Ecto neural progenitor cell (in vitro differentiated cells): ENCODE results near the gene AMOTL1.
"Not testable (repeated sequence)": the region's sequence is repeated elsewhere in the genome, so short reads cannot be mapped to it uniquely, and the experiment has no call there.

ENCODE experiments used
- DNase-seq: peaks from one replicate; pipeline ENCODE4 v3.0.0-alpha.2; 2018; ENCODE audit warnings: low spot score

The AMOTL1 gene

DNA sequence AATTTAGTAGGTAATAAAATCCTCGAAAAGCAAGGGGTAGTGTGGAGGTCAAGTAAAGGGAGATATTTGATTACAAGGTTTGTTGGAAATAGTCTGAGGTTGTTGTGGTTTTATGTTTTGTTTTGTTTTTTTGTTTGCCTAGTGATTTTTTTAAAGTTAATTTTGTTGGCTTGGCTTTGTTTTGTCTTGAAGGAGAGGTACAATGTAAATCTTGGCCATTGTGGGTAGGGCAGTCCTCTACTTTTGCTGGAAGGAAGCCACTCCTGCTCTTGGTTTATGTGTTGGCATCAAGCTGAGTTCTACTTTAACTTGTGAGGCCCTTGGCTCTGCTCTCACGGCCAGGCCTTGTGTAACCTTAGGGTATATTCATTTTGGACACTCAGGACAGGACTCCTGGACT, 3.2 kb downstream of the AMOTL1 start:
- no peak for DNase-seq

DNA sequence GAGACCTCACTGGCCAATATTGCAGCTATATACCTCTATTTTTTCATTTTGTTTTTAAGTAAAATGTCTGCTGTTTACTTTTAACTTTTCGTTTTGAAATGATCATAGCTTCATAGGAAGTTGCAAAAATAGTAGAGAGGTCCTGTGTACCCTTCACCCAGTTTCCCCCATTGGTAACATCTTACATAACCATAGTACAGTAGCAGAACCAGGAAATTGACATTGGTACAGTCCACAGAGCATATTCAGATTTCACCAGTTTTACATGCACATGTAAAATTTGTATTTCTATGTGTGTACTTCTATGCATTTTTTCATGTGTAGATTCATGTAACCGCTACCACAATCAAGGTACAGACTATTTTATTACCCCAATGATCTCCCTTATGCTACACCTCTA, 3.8 kb downstream of the AMOTL1 start:
- DNase-seq: no peak

GRCh38 chr11:94773842-94774241, 5.7 kb downstream of the AMOTL1 start:
- DNase-seq: no peak

DNA sequence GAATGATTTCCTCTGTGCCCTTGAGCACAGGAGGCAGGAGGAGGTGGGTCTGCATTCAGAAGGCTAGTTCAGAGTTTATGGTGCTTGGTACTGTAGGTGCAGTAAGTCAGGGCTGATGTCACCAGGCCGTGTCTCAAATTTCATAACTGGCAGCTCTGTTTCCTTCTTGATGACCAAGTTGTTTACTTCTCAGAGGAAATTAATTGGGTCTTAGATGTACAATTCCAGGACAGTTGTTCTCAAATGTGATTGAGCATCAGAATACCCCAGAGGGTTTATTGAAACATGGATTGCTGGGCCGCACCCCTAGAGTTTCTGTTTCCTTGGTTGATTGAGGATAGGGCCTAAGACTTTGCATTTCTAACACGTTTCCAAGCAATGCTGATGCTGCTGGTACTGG, 6.2 kb downstream of the AMOTL1 start:
- DNase-seq: no peak

DNA sequence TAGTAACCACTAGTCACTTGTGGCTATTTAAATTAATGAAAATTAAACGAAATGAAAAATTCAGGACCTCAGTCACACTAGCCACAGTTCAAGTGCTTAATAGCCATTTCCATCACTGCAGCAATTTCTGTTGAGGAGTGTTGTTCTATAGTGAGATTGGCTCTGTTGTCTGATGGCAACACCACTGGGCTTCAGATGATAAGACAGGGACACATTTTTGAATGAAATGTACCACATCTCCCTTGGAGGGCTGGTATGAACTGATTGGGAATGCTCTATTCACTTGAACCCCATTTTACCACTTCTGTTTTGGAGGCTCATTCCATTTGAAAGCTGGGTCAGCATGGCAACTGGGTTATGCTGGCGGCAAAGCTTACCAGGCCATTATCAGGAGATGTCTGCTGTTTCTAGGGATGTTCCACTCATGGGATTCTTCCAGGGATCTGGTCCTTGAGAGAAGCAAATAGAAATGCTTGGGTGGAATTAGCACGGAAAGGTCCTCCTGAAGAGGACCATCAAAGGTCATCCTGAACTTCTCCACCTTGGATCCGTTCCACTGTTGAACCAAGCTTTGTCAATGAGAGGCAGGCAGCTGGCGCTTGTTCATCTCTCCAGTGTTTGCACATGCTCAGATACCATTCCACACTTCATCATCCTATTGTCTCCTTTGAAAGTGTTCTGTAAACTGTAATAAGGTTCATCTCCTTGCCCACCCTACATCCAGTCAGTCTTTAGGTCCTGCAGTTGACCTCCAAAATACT, 7.6 kb downstream of the AMOTL1 start:
- DNase-seq: no peak

- no peak for DNase-seq
Observed at GRCh38 chr11:94776351-94777321, 8.5 kb downstream of the AMOTL1 start.

DNA sequence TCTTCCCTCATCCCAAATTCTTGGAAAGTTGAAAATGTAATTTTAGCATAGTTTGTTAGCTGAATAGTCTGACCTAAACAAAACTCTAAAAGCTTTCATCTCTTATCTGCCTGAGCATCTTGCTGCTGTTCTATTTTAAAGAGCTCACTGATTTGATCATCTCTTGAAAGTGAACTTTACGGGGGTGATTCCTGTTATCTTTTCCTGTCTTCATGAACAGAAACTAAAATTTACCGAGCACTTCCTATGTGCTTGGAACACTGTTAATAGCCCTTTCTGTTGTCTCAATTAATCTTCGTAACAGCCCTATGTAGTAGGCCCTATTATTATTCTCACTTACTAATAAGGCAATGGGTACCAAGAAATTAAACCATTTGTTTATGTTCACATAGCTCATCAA, 12.3 kb downstream of the AMOTL1 start:
- DNase-seq: no peak

DNA sequence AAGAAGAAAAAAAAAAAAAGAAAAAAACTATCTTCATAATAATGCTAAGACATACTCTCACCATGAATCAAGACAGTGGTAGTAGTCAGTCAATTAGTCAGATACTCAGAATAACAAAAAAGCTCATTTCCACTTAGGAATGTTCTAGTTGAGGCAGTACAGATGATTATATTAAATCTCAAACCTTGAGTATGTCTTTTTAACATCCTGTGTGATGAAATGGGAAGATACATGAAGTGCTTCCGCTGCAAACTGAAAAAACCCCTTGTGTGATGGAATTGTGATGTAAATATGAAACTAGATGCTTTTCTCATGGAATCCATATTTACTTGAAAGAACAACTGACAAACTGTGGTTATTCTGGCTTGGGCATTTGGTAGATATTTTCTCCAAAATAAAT, 13.7 kb downstream of the AMOTL1 start:
- DNase-seq: no peak

- DNase-seq: no peak
Observed at GRCh38 chr11:94782446-94782845, 14.3 kb downstream of the AMOTL1 start.

DNA sequence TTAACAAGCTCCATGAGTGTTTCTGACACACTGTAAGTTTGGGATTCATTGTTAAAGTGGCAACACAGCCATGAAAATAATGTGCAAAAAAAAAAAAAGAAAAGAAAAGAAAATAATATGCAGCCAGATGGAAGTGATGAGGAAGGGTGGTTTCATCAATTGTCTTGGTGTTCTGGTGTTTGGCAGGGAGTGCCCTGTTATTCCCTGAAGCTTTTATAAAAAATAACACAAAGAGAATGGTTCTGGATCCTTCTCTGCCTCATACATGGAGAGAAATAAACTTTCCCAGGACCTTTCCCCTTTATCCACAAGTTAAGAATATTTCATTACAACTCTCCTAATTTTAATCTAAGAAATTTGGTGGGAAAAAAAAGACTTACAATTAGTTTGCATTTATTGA, 16.7 kb downstream of the AMOTL1 start:
- DNase-seq: no peak

- no peak for DNase-seq
Observed at GRCh38 chr11:94785509-94785908, 17.4 kb downstream of the AMOTL1 start.

DNA sequence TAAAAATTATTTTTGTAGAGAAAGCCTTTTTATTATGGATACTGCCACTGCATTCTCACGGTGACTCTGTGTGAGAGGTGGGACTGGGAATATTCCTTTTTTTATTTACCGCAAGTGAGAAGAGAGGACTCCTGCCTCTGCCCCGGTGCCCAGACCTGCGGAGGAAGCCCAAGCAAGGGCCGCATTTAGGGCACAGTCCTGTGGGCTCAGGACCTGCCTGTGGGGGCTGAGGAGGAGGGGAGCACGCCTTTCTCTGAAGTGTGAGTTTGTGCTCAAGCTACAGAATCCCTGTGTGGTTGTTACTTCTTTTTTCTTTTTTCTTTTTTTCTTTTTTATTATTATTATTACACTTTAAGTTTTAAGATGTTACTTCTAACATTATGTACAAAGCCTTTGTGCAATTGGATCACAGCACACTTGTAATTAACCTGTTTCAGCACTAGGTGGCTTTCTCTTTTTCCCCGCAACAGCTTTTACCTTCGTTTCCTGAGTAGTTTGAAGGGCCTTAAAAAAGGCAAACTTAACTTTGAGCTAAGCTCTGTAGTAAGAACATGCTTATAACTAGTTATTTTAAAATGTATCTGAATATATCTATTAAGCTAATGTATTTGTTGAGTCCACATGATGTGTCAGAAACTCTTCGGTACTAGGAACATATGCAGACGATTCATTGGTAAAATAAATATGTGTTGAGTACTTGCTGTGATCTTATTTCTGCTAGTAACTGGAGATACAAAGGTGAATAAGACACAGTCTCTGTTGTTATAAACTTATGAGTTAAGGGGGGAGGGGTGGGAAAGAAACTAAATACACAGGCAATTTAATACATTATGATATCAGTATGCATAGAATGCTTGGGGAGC, 18.3 kb downstream of the AMOTL1 start:
- DNase-seq: no peak

DNA sequence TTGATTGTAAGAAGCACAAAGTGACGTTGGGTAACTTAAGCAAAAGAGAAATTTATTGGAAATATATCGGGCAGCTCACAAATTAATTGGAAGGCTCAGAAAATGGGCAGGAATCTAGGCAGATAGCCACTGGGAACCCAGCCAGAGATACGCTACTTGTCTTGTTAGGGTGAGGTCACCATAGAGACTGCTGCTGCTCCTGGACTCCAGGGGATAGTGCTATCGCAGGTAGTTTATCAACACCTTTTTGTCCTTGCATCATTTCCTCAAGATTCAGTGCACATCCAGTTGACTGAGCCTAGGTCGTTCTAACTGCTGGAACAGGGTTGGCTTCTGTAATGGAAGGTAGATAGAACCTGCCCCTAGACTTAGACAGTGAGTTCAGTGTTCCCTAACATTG, 19.6 kb downstream of the AMOTL1 start:
- DNase-seq: no peak

DNA sequence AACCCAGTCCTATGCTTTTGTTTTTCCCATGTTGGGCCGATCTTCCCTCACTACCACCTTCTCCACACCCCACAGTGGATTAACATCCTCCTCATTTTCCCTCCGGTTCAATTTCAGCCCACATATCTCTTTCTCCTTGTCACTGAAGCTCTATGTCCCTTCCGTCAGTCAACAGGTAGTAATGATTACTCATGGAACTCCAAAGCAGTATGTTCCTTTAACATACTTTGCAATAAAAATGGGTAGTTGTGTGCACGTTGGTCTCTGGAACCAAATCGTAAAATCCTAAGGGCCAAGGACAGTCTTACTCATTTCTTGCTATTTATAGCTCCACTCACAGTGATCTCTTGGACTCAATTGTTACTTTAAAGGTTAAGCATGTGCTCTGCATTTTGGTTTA, 20.2 kb downstream of the AMOTL1 start:
- DNase-seq: no peak

DNA sequence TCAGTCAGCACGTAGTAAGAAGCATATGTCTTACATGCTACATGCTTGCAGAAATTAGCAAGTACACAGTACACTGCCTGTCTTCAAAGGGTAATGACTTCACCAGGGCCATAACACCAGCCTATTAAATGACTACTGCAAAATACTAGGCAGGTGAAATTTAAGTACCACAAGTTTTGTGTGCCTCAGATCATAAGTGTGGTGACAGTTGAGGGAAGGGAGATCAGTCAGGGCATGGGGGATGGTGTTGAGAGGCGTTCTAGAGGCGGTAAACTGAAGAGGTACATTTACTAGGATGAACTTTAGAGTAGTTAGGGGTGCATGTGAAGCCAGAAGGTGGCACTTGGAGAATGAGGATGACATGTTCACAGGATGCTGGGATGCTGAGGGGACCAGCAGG, 22.0 kb downstream of the AMOTL1 start:
- no peak for DNase-seq

DNA sequence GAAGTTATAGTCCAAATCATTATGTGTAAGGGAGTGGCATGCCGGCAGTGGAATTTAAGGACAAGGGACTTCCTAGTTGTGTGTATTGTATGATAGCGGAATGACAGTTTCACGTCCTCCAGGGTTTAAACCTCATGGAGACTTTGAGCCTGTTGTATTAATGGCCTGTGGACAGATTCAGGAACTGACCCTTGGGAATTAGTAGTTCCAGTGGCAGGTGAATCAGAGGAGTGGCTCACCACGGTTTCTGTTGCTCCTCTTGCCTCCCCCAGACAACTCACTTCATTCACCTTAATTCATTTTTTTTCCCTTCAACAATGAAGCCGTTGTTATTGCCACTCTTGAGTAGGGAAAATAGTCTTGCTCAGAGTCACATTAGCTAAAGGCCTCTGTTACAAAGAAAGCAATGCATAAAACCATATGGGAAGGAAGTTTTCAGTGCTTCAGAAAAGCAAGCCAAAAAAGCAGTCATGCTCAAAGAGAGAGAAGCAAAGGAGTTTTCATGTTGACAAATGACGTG, 22.6 kb downstream of the AMOTL1 start:
- no peak for DNase-seq

GRCh38 chr11:94791216-94791889, 23.2 kb downstream of the AMOTL1 start:
- no peak for DNase-seq

DNA sequence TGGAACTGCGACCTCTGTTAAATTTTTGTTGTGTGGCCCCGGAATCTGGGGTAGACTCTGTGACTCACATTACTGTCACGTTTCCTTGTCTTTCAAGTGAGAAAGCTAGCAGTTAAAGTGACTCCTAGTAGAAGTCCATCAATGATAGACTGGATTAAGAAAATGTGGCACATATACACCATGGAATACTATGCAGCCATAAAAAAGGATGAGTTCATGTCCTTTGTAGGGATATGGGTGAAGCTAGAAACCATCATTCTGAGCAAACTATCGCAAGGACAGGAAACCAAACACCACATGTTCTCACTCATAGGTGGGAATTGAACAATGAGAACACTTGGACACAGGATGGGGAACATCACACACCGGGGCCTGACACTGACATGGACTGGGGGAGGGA, 23.8 kb downstream of the AMOTL1 start:
- DNase-seq: not testable (repeated sequence)

DNA sequence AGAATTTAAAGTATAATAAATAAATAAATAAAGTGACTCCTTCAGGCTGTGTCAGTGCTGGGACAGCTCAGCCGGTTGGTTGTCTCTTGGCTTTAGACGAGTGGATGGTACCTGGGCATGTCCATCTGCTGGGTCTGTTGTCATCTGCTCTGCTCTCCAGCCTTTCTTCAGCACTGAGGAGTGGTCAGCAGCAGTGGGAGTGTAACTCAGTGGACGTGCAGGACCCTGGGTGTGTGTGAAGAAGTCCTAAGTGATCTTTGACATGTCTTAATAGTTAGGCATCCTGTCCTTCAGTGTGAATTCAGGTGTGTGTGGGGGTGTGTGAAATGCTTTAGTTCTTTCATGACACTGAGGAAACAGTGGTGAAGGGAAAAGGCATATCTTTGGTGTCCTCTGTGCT, 24.3 kb downstream of the AMOTL1 start:
- DNase-seq: no peak

DNA sequence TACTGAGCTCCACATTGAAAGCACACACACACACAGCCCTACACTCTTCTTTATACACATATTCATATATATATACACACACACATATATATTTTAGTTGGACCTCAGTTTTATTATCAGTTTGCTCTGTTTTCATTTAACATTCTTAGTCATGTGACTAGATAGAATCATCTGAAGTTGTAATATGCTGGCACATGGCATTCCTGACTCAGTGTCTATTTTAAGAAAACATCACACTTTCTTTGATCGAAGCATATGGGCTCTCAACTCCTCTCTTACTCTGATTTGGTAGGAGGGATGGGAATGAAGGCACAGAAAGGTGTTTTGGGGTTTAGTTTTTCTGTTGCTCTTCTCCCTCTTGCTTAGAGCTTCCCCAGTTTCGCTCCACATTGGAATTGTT, 24.8 kb downstream of the AMOTL1 start:
- no peak for DNase-seq

DNA sequence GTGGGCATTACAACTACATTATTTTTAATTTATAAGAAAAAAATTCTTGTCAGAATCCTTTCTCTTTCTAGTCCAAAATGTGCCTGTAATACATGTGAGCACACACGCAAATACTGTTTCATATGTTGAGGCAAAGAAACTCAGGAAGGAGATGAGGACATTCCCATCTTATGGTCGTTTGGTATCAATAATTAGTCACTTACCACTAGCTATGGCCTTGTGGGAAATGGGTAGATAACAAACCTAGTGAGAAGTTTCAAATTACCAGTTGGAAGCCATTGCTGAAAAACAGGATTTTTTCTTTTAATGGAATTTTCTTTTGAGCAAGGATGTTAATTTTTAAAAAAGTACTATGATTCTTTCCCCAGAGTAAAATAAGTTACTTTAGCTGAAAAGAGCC, 25.7 kb downstream of the AMOTL1 start:
- DNase-seq: no peak
